Measurements from ENCODE around the gene CDK6. TPM values are rescaled to one million over a fixed set of nuclear protein-coding genes. Genes with fewer than 3 reads are reported as not detected.
"Not testable (repeated sequence)": the region's sequence is repeated elsewhere in the genome, so short reads cannot be mapped to it uniquely, and the experiment has no call there.

CDK6 gene
- 10 to 100 TPM; 18.9 to 30.3 (median 24.2) TPM for total RNA-seq

DNA sequence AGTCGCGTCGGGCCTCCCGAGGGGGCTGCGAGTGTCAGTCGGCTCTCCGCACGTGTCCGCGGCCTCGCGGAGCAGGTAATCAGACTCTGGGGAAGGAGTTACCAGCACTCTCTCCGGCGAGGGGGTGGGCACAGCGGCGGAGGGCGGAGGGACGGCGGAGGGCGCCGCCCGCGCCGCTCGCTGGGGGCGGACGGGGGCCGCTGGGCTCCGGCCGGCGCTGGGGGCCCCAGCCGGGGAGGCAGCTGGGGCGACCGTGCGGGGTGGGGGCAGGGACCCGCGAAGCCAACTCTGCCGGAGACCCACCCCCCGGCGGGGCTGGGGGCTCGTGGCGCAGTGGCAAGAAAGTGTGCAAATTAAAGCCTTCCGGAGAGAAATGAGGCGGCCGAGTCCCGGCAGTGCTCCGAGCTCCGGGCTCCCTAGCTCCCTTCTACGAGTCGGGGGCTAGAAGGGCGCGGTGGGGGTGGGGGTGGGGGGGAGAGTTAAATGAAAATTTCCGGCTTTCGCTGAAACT lies at the start of gene CDK6:
Gene CDK6 (minus strand): TSS at position 85 of the 511 bp plus-strand sequence. CDS start 3,250 bp downstream, outside the sequence.
- TF ChIP-seq, protein P1, sequence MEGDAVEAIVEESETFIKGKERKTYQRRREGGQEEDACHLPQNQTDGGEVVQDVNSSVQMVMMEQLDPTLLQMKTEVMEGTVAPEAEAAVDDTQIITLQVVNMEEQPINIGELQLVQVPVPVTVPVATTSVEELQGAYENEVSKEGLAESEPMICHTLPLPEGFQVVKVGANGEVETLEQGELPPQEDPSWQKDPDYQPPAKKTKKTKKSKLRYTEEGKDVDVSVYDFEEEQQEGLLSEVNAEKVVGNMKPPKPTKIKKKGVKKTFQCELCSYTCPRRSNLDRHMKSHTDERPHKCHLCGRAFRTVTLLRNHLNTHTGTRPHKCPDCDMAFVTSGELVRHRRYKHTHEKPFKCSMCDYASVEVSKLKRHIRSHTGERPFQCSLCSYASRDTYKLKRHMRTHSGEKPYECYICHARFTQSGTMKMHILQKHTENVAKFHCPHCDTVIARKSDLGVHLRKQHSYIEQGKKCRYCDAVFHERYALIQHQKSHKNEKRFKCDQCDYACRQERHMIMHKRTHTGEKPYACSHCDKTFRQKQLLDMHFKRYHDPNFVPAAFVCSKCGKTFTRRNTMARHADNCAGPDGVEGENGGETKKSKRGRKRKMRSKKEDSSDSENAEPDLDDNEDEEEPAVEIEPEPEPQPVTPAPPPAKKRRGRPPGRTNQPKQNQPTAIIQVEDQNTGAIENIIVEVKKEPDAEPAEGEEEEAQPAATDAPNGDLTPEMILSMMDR (IDR thresholded peaks at IDR 0.05): no peak

DNA sequence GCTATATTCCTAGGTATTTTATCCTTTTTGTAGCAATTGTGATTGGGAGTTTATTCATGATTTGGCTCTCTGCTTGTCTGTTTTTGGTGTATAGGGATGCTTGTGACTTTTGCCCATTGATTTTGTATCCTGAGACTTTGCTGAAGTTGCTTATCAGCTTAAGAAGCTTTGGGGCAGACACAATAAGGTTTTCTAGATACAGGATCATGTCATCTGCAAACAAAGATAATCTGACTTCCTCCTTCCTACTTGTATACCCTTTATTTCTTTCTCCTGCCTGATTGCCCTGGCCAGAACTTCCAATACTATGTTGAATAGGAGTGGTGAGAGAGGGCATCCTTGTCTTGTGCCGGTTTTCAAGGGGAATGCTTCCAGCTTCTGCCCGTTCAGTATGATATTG lies 49.7 kb upstream of the CDK6 start:
- not testable (repeated sequence) for DNase-seq (ENCODE audit: low spot score); ATAC-seq (ENCODE audit: low FRiP score)

More for the DNA sequence above, at the start of gene CDK6:
- DNase-seq (ENCODE audit: low spot score): peak; percentile 30
- peak; percentile 54 for ATAC-seq (ENCODE audit: low FRiP score)

DNA sequence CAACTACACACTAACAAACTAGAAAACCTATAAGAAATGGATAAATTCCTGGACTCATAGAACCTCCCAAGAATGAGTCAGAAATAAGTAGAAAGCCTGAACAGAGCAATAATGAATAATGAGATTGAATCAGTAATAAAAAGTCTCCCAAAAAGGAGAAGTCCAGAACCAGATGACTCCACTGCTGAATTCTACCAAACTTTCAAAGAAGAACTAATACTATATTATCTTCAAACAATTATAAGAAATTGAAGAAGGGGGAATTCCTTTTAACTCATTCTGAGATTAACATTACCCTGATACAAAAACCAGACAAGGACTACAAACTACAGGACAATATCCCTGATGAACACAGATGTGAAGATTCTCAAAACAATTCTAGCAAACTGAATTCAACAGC lies 47.8 kb upstream of the CDK6 start:
- ATAC-seq (ENCODE audit: low FRiP score) (no peak), DNase-seq (ENCODE audit: low spot score) (no peak)
- TF ChIP-seq, protein P1 (IDR thresholded peaks at IDR 0.05): no peak

DNA sequence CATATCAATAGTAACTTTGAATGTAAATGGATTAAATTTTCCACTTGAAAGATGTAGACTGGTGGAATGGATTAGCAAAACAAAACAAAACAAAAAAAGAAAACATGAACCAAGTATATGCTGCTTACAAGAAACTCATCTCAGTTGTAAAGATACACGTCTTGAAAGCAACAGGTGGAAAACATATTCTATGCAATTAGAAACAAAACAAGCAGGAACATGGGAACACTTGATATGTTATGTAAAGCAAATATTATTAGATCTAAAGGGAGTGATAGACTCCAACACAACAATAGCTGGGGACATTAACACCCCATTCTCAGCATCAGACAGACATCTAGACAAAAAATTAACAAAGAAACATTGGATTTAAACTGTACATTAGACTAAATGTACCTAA lies 46.4 kb upstream of the CDK6 start:
- ATAC-seq (ENCODE audit: low FRiP score): no peak
- no peak for DNase-seq (ENCODE audit: low spot score)
- TF ChIP-seq, protein P1 (IDR thresholded peaks at IDR 0.05): no peak

DNA sequence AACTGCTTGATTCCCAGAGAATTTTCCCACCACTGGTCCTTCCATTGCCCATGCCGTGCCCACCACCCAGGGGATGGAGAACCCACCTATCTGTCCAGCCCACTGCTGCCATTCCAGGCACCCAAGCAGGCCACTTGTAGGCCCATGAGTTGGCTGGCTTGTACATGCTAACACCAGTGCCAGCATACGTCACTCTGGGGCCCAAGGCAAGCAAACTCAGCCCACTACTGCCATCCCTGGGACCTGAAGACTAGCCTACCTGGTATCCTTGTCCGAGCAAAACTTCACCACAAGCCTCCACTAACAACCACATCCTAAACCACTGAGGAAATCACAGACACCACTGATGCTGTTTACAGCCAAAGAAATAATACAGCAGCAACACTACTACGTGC lies 44.7 kb upstream of the CDK6 start:
- DNase-seq (ENCODE audit: low spot score) (no peak), ATAC-seq (ENCODE audit: low FRiP score) (no peak)
- TF ChIP-seq, protein P1 (IDR thresholded peaks at IDR 0.05): no peak

DNA sequence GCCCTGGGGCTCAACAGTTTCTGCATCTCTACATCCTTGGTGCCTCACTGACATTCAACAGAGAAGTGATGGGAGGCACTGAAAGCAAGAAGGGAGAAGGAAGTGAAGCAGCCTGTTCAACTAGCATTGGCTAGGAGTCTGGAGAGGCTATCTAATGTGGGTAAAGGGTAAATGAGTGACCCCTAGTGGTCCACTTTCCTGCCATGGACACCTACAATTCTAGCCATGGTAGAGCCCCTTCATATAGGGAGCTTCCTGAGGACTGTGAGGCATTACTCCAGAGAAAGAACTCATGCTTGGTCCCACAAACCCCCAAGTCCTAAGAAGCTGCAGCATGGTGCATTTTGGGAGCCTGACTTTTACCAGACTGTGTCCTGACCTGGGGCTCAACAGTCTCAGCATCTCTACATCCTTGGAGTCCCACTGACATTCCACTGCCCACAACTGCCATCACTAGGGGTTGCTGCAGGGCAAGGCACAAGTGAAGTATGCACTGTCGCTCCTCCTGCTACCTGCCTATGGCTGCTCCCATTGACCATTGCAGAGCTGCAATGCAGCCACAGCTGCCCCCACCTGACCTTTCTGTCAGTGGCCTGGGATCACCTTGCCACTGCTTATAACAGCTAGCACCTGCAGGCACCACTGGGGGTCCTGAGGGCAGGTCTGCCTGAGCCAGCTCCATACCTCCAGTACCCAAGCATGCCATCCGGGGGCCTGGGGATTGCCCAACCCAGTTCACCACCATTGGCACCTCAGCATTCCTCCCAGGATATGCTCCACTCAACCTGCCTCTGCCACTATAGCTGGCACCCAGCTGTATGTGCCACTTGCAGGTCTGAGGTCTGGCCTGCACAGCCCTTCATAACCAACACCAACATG lies 44.1 kb upstream of the CDK6 start:
- TF ChIP-seq, protein P1 (IDR thresholded peaks at IDR 0.05): no peak
- ATAC-seq (ENCODE audit: low FRiP score) (no peak), DNase-seq (ENCODE audit: low spot score) (no peak)

DNA sequence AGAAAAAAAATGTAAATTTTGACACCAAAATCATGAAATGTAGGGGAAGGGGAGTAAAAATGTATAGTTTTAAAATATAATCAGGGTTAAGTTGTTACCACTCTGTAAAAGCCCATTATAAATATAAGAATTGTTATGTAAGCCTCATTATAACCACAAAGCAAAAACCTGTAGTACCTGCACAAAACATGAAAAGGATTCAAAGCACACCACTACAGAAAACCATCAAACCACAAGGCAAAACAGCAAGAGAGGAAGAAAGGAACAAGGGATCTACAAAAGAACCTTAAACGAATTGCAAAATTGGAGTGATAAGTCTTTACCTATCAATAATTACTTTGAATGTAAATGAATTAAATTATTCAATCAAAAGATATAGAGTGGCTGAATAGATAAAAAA lies 41.0 kb upstream of the CDK6 start:
- DNase-seq (ENCODE audit: low spot score) (no peak), ATAC-seq (ENCODE audit: low FRiP score) (no peak)
- TF ChIP-seq, protein P1 (IDR thresholded peaks at IDR 0.05): no peak
